HEK293T (cell line): Measurements from ENCODE around the gene CTSZ.

Experiments
- ARNT ChIP-seq: fragments of 450-650 bp; IDR thresholded peaks from 2 replicates; pipeline ENCODE4 v1.6.1; 2017; ENCODE audit warnings: mild to moderate bottlenecking
- BHLHE40 ChIP-seq: fragments of 450-650 bp; IDR thresholded peaks from 2 replicates; pipeline ENCODE4 v1.6.1; 2016; ENCODE audit warnings: mild to moderate bottlenecking, moderate library complexity, borderline replicate concordance
- ELF4 ChIP-seq: fragments of 450-650 bp; IDR thresholded peaks from 2 replicates; pipeline ENCODE4 v1.6.1; 2017; ENCODE audit warnings: antibody characterized with exemption
- FOXA1 ChIP-seq: fragments of 450-650 bp; IDR thresholded peaks from 2 replicates; pipeline ENCODE4 v1.6.1; 2016; ENCODE audit warnings: mild to moderate bottlenecking
- FOXK2 ChIP-seq: fragments of 450-650 bp; IDR thresholded peaks from 2 replicates; pipeline ENCODE4 v1.6.1; 2016; ENCODE audit warnings: mild to moderate bottlenecking
- FOXM1 ChIP-seq: fragments of 450-650 bp; IDR thresholded peaks from 2 replicates; pipeline ENCODE4 v1.6.1; 2017; ENCODE audit warnings: mild to moderate bottlenecking, borderline replicate concordance
- HDGF ChIP-seq: fragments of 450-650 bp; IDR thresholded peaks from 2 replicates; pipeline ENCODE4 v1.6.1; 2017; ENCODE audit warnings: antibody characterized with exemption, borderline replicate concordance
- L3MBTL2 ChIP-seq: fragments of 450-650 bp; conservative IDR thresholded peaks from 2 replicates; pipeline ENCODE4 v1.6.1; 2016; ENCODE audit warnings: mild to moderate bottlenecking
- LEF1 ChIP-seq: fragments of 450-650 bp; IDR thresholded peaks from 2 replicates; pipeline ENCODE4 v1.6.1; 2017; ENCODE audit warnings: mild to moderate bottlenecking, borderline replicate concordance
- SP1 ChIP-seq: fragments of 450-650 bp; IDR thresholded peaks from 2 replicates; pipeline ENCODE4 v1.6.1; 2017
- SUZ12 ChIP-seq: fragments of 450-650 bp; IDR thresholded peaks from 2 replicates; pipeline ENCODE4 v1.6.1; 2016; ENCODE audit warnings: mild to moderate bottlenecking
- TARDBP ChIP-seq: fragments of 450-650 bp; IDR thresholded peaks from 2 replicates; pipeline ENCODE4 v1.6.1; 2016
- ZNF384 ChIP-seq: fragments of 450-650 bp; IDR thresholded peaks from 2 replicates; pipeline ENCODE4 v1.6.1; 2016
- TF ChIP-seq, protein P1 (sequence below): fragments of 450-650 bp; IDR thresholded peaks from 2 replicates; pipeline ENCODE4 v1.6.1; 2016

DNA sequence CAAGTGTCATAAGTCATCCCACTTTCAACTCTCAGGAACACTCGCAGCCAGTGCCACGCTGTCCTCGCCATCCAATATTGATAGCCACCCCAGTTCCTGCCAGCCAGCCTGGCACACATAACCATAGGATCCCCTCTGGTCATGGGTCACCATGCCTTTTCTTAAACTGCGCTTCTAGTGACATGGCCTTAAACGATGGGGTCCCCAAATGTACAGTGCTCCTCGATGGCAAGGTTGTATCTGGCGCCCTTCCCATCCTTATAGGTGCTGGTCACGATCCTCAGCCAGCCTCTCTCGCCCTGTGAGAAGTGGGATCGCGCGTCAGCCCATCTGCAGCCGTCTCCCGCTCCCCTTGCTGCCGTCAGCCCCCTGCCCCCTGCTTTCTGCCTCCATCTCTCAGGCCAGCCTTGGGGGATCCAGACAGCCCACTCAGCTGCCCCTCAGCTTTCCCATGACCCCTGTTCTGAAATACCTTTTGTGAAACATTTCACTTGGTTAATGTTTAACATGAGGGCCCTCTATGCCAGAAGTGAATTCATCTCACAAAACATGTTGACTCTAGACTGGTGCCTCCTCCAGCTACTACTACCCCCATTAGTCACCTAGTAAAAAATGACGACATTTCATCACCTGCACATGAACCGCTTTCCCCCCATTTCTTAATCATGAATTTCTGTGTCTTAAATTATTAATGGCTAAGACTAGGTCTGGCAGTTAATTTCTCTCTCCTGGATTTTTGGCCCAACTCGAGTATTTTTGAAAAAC lies 11.4 kb downstream of the CTSZ start:
- TF ChIP-seq BHLHE40 (no peak), FOXA1 (no peak), SUZ12 (no peak), LEF1 (no peak), FOXK2 (no peak), ZNF384 (no peak), FOXM1 (no peak), TARDBP (no peak), HDGF (no peak), SP1 (no peak), L3MBTL2 (no peak), ELF4 (no peak), ARNT (no peak)
- TF ChIP-seq, protein P1, sequence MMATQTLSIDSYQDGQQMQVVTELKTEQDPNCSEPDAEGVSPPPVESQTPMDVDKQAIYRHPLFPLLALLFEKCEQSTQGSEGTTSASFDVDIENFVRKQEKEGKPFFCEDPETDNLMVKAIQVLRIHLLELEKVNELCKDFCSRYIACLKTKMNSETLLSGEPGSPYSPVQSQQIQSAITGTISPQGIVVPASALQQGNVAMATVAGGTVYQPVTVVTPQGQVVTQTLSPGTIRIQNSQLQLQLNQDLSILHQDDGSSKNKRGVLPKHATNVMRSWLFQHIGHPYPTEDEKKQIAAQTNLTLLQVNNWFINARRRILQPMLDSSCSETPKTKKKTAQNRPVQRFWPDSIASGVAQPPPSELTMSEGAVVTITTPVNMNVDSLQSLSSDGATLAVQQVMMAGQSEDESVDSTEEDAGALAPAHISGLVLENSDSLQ = no peak
